GM23338 (cell line): ENCODE data around the gene PAPPA2. TPM values are rescaled to one million over a fixed set of nuclear protein-coding genes. Genes with fewer than 3 reads are reported as not detected.

Source experiments
- ATAC-seq: fragments of 200-7000 bp; cut with Tn5 transposase; 3 replicates; pipeline ENCODE4 v1.9.1; 2020
- DNase-seq: peaks from one replicate; pipeline ENCODE4 v3.0.0-alpha.2; 2015; ENCODE audit warnings: low spot score
- H2AFZ ChIP-seq: fragments of 200-600 bp; sonication (generic); 2 replicates; pipeline ENCODE4 v1.8.0; 2016; ENCODE audit warnings: antibody characterized with exemption, mild to moderate bottlenecking, moderate library complexity
- H3F3A ChIP-seq: fragments of 200-600 bp; sonication (generic); replicated peaks from 2 replicates; pipeline ENCODE4 v1.8.0; 2017; ENCODE audit warnings: antibody characterized with exemption, mixed run types, low read depth
- H3K27ac ChIP-seq: fragments of 200-600 bp; sonication (generic); 2 replicates; pipeline ENCODE4 v1.6.1; 2016; ENCODE audit warnings: low read depth
- H3K27me3 ChIP-seq: fragments of 200-600 bp; sonication (generic); 2 replicates; pipeline ENCODE4 v1.8.0; 2016; ENCODE audit warnings: mild to moderate bottlenecking, mixed run types, moderate library complexity; ENCODE audit not compliant: insufficient read depth
- H3K36me3 ChIP-seq: fragments of 200-600 bp; sonication (generic); 2 replicates; pipeline ENCODE4 v1.8.0; 2016; ENCODE audit warnings: mild to moderate bottlenecking; ENCODE audit not compliant: insufficient read depth
- H3K4me1 ChIP-seq: fragments of 200-600 bp; sonication (generic); 2 replicates; pipeline ENCODE4 v1.8.0; 2016; ENCODE audit warnings: mild to moderate bottlenecking, moderate library complexity; ENCODE audit not compliant: insufficient read depth
- H3K4me2 ChIP-seq: fragments of 200-600 bp; sonication (generic); 2 replicates; pipeline ENCODE4 v1.7.1; 2017; ENCODE audit warnings: mixed run types
- H3K4me3 ChIP-seq: fragments of 200-600 bp; sonication (generic); 2 replicates; pipeline ENCODE4 v1.6.1; 2016; ENCODE audit warnings: mixed run types
- H3K79me2 ChIP-seq: fragments of 200-600 bp; sonication (generic); replicated peaks from 2 replicates; pipeline ENCODE4 v1.8.0; 2017; ENCODE audit warnings: mild to moderate bottlenecking; ENCODE audit not compliant: insufficient read depth
- H3K9me2 ChIP-seq: fragments of 200-600 bp; sonication (generic); 2 replicates; pipeline ENCODE4 v1.8.0; 2017; ENCODE audit not compliant: insufficient read depth
- H4K20me1 ChIP-seq: fragments of 200-600 bp; sonication (generic); replicated peaks from 2 replicates; pipeline ENCODE4 v1.8.0; 2017; ENCODE audit warnings: mild to moderate bottlenecking; ENCODE audit not compliant: insufficient read depth
- H3K27ac Mint-ChIP-seq: 2 replicates; pipeline ENCODE4 v1.8.0; 2020; ENCODE audit warnings: inconsistent platforms, mild to moderate bottlenecking, moderate library complexity, mixed read lengths
- H3K27me3 Mint-ChIP-seq: 3 replicates; pipeline ENCODE4 v1.8.0; 2022; ENCODE audit warnings: low read depth, mild to moderate bottlenecking, moderate library complexity, mixed read lengths, inconsistent platforms; ENCODE audit not compliant: insufficient read depth, poor library complexity
- H3K36me3 Mint-ChIP-seq: 3 replicates; pipeline ENCODE4 v1.8.0; 2021; ENCODE audit warnings: low read depth, mild to moderate bottlenecking, inconsistent platforms, moderate library complexity, mixed read lengths
- H3K4me1 Mint-ChIP-seq: 3 replicates; pipeline ENCODE4 v1.8.0; 2020; ENCODE audit warnings: mild to moderate bottlenecking, inconsistent platforms, mixed read lengths
- H3K4me3 Mint-ChIP-seq: 3 replicates; pipeline ENCODE4 v1.8.0; 2021; ENCODE audit warnings: moderate library complexity, mild to moderate bottlenecking, inconsistent platforms, mixed read lengths
- H3K9me3 Mint-ChIP-seq: 3 replicates; pipeline ENCODE4 v1.8.0; 2020; ENCODE audit warnings: moderate library complexity, mild to moderate bottlenecking, inconsistent platforms, mixed read lengths
- CREB1 ChIP-seq: fragments of 250-450 bp; sonication (Bioruptor Pico); IDR thresholded peaks from 2 replicates; pipeline ENCODE4 v1.5.0; 2020; ENCODE audit warnings: low read depth, mild to moderate bottlenecking, moderate library complexity
- CTCF ChIP-seq, 2 experiments: fragments of 200-600 bp in 1 of 2; sonication (generic) in 1 of 2; conservative IDR thresholded peaks; 2 replicates each; pipeline versions ENCODE4 v1.5.1 to v1.6.1; 2016 to 2017; ENCODE audit warnings: antibody characterized with exemption in 2 of 2, low read depth in 2 of 2, mild to moderate bottlenecking in 2 of 2, moderate library complexity in 1 of 2
- ETS1 ChIP-seq: IDR thresholded peaks from 2 replicates; pipeline ENCODE4 v1.6.1; 2016; ENCODE audit warnings: antibody characterized with exemption
- EZH2 ChIP-seq: fragments of 200-600 bp; sonication (generic); IDR thresholded peaks from one replicate; pipeline ENCODE4 v1.8.0; 2017; ENCODE audit warnings: antibody characterized with exemption, mild to moderate bottlenecking, low read depth; ENCODE audit not compliant: unreplicated experiment
- EZH2phosphoT487 ChIP-seq: fragments of 200-600 bp; sonication (generic); IDR thresholded peaks from one replicate; pipeline ENCODE4 v1.8.1; 2018; ENCODE audit warnings: antibody characterized with exemption; ENCODE audit not compliant: unreplicated experiment
- JUNB ChIP-seq: IDR thresholded peaks from one replicate; pipeline ENCODE4 v1.6.1; 2016; ENCODE audit warnings: antibody characterized with exemption; ENCODE audit not compliant: unreplicated experiment
- NANOG ChIP-seq: IDR thresholded peaks from 2 replicates; pipeline ENCODE4 v1.6.1; 2016; ENCODE audit warnings: antibody characterized with exemption, borderline replicate concordance
- POLR2AphosphoS5 ChIP-seq: IDR thresholded peaks from 2 replicates; pipeline ENCODE4 v1.6.1; 2016; ENCODE audit warnings: antibody characterized with exemption, low read depth
- REST ChIP-seq: IDR thresholded peaks from one replicate; pipeline ENCODE4 v1.6.1; 2018; ENCODE audit warnings: antibody characterized with exemption; ENCODE audit not compliant: unreplicated experiment
- ZNF114 ChIP-seq: fragments of 250-450 bp; sonication (Bioruptor Pico); IDR thresholded peaks from 2 replicates; pipeline ENCODE4 v1.5.0; 2020; ENCODE audit warnings: mild to moderate bottlenecking, moderate library complexity
- ZNF331 ChIP-seq: fragments of 250-450 bp; sonication (Bioruptor Pico); IDR thresholded peaks from 2 replicates; pipeline ENCODE4 v1.5.0; 2020; ENCODE audit warnings: low read depth, mild to moderate bottlenecking, moderate library complexity
- polyA plus RNA-seq: library from polyadenylated mRNA; unstranded; fragments of >200 nt; fragmentation: Nextera tagmentation; extraction: Ambion mirVana; gene quantifications from 2 replicates; pipeline ENCODE4 v1.2.1, GENCODE V29; 2016
- total RNA-seq: library from RNA; depleted of rRNA; stranded (reverse); fragments of >200 nt; shearing (Covaris generic); gene quantifications from 2 replicates; pipeline ENCODE4 v1.2.3, GENCODE V29; 2014

PAPPA2 gene
- total and polyA plus RNA-seq, 2 experiments from 2014 or later = 1.4 to 1.7 TPM

- H3K27me3 ChIP-seq = no peaks in the 10 kb centered on the region
- Mint-ChIP-seq H3K9me3 (no peaks in the 10 kb centered on the region), H3K27me3 (peaks cover 4% of the 10 kb centered on the region), H3K4me1 (peaks cover 3% of the 10 kb centered on the region; the same call in 1 of the 3 replicates), H3K4me3 (no peak overlapping the region), H3K27ac (no peak overlapping the region), H3K36me3 (no peaks in the 10 kb centered on the region)
- no peaks in the 10 kb centered on the region for H3K36me3 ChIP-seq
- no peak overlapping the region for H3K4me3 ChIP-seq
- H2AFZ ChIP-seq = no peak overlapping the region
- DNase-seq (no peak), ATAC-seq (no peak)
- no peaks in the 10 kb centered on the region for H4K20me1 ChIP-seq
- H3K9me2 ChIP-seq = no peaks in the 10 kb centered on the region
- no peak for TF ChIP-seq JUNB
- no peak for TF ChIP-seq ETS1
- H3K4me2 ChIP-seq = no peak overlapping the region
- H3K79me2 ChIP-seq = no peaks in the 10 kb centered on the region
- no peaks in the 10 kb centered on the region for H3K4me1 ChIP-seq
- H3K27ac ChIP-seq = no peak overlapping the region
- no peaks in the 10 kb centered on the region for H3F3A ChIP-seq
Observed at GRCh38 chr1:176770066-176770465, 307.1 kb downstream of the PAPPA2 start.

- no peak for ATAC-seq
- Histone ChIP-seq H3K27ac (no peak overlapping the region), H3K9me2 (no peaks in the 10 kb centered on the region), H3K36me3 (no peaks in the 10 kb centered on the region), H3K4me2 (no peak overlapping the region), H3K79me2 (no peaks in the 10 kb centered on the region), H3F3A (no peaks in the 10 kb centered on the region), H3K4me1 (no peaks in the 10 kb centered on the region), H4K20me1 (no peaks in the 10 kb centered on the region), H3K27me3 (no peaks in the 10 kb centered on the region), H3K4me3 (no peak overlapping the region), H2AFZ (no peak overlapping the region; the same call in 1 of the 2 replicates)
- H3K4me3 Mint-ChIP-seq = no peak overlapping the region
- TF ChIP-seq CTCF (conservative IDR thresholded peaks at IDR 0.05; ENCODE audit: low read depth in 2 of 2) = no peak
- TF ChIP-seq ZNF114 (CRISPR knock-in tag) = no peak
- no peak for TF ChIP-seq REST
- TF ChIP-seq ETS1 = no peak
- no peak for TF ChIP-seq POLR2AphosphoS5
- TF ChIP-seq JUNB = no peak
- no peak for TF ChIP-seq EZH2
- no peak for TF ChIP-seq ZNF331 (CRISPR knock-in tag)
- TF ChIP-seq NANOG = no peak
- no peak for TF ChIP-seq CREB1 (CRISPR knock-in tag)
- TF ChIP-seq EZH2phosphoT487 = no peak
- H3K27ac Mint-ChIP-seq = no peak overlapping the region
- no peaks in the 10 kb centered on the region for H3K36me3 Mint-ChIP-seq
- peaks cover 3% of the 10 kb centered on the region; the same call in 1 of the 3 replicates for H3K4me1 Mint-ChIP-seq
- peaks cover 2% of the 10 kb centered on the region for H3K27me3 Mint-ChIP-seq
- no peaks in the 10 kb centered on the region for H3K9me3 Mint-ChIP-seq
- DNase-seq = no peak
Observed at GRCh38 chr1:176773038-176773437, 310.1 kb downstream of the PAPPA2 start.
